ENCODE data around the gene JAGN1.

GRCh38 chr3:9909221-9910013 lies 19.0 kb downstream of the JAGN1 start:
- no peak for TF ChIP-seq CTCF (IDR thresholded peaks at IDR 0.05; ENCODE audit: low read depth, low read length, poor library complexity, severe bottlenecking)
- TF ChIP-seq EZH2phosphoT487 (IDR thresholded peaks at IDR 0.05; ENCODE audit: borderline replicate concordance, low read length): no peak
